ENCODE results near the gene NCLN.

Gene NCLN

GRCh38 chr19:3250675-3251074 lies 64.9 kb downstream of the NCLN start:
- in situ Hi-C loops (cut with HindIII; ENCODE audit: low sequenced_read_pairs): no loop called here

- in situ Hi-C loops (cut with HindIII; ENCODE audit: low sequenced_read_pairs): no loop called here
These were observed 65.5 kb downstream of the NCLN start for GRCh38 chr19:3251229-3251628.

- in situ Hi-C loops (cut with HindIII; ENCODE audit: low sequenced_read_pairs): no loop called here
These were observed 66.9 kb downstream of the NCLN start for GRCh38 chr19:3252650-3253049.

DNA sequence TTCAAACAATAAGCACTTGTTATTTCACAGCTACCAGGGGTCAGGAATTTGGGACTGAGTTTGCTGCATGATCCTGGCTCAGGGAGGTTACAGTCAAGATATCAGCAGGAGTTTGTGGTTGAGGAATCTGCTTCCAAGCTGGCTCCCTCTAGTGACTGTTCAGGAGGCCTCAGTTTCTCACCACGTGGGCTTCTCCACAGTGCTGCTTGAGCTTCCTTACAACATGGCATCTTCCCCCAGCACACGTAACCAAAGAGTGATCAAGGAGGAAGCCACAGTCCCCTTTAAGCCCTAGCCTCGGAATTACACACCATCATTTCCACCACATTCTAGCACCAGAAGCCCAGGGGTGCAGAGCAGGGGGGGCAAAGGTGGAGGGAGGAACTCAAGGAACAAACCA lies 67.5 kb downstream of the NCLN start:
- in situ Hi-C loops (cut with HindIII; ENCODE audit: low sequenced_read_pairs): no loop called here

DNA sequence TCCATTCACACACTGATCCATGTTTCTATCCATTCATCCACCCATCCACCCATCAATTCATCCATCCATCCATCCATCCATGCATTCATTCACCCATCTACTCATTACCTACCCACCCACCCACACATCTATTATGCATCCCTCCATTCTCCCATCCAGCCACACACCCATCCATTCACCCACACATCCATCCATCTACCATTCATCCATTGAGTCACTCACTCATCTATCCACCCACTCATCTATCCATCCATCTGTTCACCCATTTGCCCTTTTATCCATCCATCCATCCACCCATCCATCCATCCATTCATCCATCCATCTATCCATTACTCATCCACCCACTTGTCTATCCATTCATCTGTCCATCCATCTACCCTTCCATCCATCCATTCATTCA lies 68.8 kb downstream of the NCLN start:
- in situ Hi-C loops (cut with HindIII; ENCODE audit: low sequenced_read_pairs): no loop called here

DNA sequence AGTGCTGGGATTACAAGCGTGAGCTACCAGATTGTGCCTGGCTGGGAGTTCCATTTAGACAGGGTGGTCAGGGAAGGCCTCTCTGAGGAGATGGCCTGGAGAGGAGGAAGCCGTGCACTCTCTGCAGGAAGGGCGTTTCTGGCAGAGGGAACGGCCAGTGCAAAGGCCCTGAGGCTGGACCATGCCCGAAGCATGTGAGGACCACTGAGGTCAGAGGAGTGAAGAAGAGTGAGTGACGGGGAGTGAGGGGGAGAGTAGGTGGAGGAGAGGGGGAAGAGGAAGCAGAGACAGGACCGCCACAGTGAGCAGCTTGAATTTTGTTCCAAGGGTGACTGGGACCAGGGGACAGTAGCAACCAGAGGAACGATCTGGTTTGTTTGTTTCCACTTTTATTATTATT lies 71.3 kb downstream of the NCLN start:
- in situ Hi-C loops (cut with HindIII; ENCODE audit: low sequenced_read_pairs): no loop called here

Data from endothelial cell of hepatic sinusoid (primary cell).